Neuronal stem cell (in vitro differentiated cells): ENCODE measurements around the gene NDUFB6.

ENCODE experiments used
- DNase-seq: peaks from one replicate; pipeline ENCODE4 v3.0.0-alpha.2; 2013; ENCODE audit warnings: low spot score
- H2AFZ ChIP-seq: one replicate; pipeline ENCODE4 v1.6.1; 2013; ENCODE audit warnings: mild to moderate bottlenecking, low read length, inconsistent platforms
- H2AK5ac ChIP-seq: 2 replicates; pipeline ENCODE4 v1.6.1; 2013; ENCODE audit warnings: low read depth, mild to moderate bottlenecking, inconsistent platforms, low read length, moderate library complexity, mixed read lengths
- H2BK120ac ChIP-seq: 2 replicates; pipeline ENCODE4 v1.6.1; 2013; ENCODE audit warnings: low read depth, mild to moderate bottlenecking, inconsistent platforms, low read length, moderate library complexity, mixed read lengths
- H2BK12ac ChIP-seq: one replicate; pipeline ENCODE4 v1.6.1; 2013; ENCODE audit warnings: low read length, inconsistent platforms
- H2BK15ac ChIP-seq: 2 replicates; pipeline ENCODE4 v1.6.1; 2013; ENCODE audit warnings: mild to moderate bottlenecking, low read length, inconsistent platforms, mixed read lengths
- H2BK5ac ChIP-seq: one replicate; pipeline ENCODE4 v1.6.1; 2013; ENCODE audit warnings: inconsistent platforms, mild to moderate bottlenecking, low read length, moderate library complexity
- H3K14ac ChIP-seq: one replicate; pipeline ENCODE4 v1.6.1; 2013; ENCODE audit warnings: low read length, inconsistent platforms
- H3K18ac ChIP-seq: 2 replicates; pipeline ENCODE4 v1.6.1; 2013; ENCODE audit warnings: low read length, inconsistent platforms
- H3K23ac ChIP-seq: 2 replicates; pipeline ENCODE4 v1.6.1; 2013; ENCODE audit warnings: low read depth, mild to moderate bottlenecking, mixed read lengths, low read length, inconsistent platforms; ENCODE audit not compliant: poor library complexity
- H3K27ac ChIP-seq: replicated peaks from 3 replicates; pipeline ENCODE4 v1.5.1; 2013; ENCODE audit warnings: low read length, inconsistent platforms
- H3K27me3 ChIP-seq, 3 experiments: 2 replicates each; pipeline ENCODE4 v1.6.1; 2013; ENCODE audit warnings: low read length in 3 of 3, mild to moderate bottlenecking in 2 of 3, inconsistent platforms in 1 of 3, low read depth in 1 of 3, mixed read lengths in 1 of 3, moderate library complexity in 1 of 3; ENCODE audit not compliant: control insufficient read depth in 3 of 3, insufficient read depth in 3 of 3
- H3K36me3 ChIP-seq, 2 donors: replicated peaks in 1 of 2; 2 replicates each; pipeline ENCODE4 v1.6.1; 2013; ENCODE audit warnings: low read length in 2 of 2; ENCODE audit not compliant: control insufficient read depth in 2 of 2, insufficient read depth in 2 of 2
- H3K4ac ChIP-seq: 2 replicates; pipeline ENCODE4 v1.6.1; 2013; ENCODE audit warnings: inconsistent platforms, mild to moderate bottlenecking, low read length, moderate library complexity
- H3K4me1 ChIP-seq, 2 donors: 1 replicate in 1 of 2; 2 replicates in 1 of 2; pipeline ENCODE4 v1.6.1; 2013; ENCODE audit warnings: low read length in 2 of 2, low read depth in 1 of 2; ENCODE audit not compliant: control insufficient read depth in 2 of 2, insufficient read depth in 1 of 2
- H3K4me2 ChIP-seq: one replicate; pipeline ENCODE4 v1.6.1; 2013; ENCODE audit warnings: mild to moderate bottlenecking, low read length, inconsistent platforms; ENCODE audit not compliant: insufficient read depth, poor library complexity, severe bottlenecking
- H3K4me3 ChIP-seq, 2 donors: 2 replicates each; pipeline ENCODE4 v1.5.1; 2013; ENCODE audit warnings: low read length in 2 of 2, mild to moderate bottlenecking in 2 of 2, inconsistent platforms in 1 of 2, moderate library complexity in 1 of 2
- H3K79me1 ChIP-seq: one replicate; pipeline ENCODE4 v1.6.1; 2013; ENCODE audit warnings: low read depth, mild to moderate bottlenecking, inconsistent platforms, low read length, moderate library complexity
- H3K9ac ChIP-seq: one replicate; pipeline ENCODE4 v1.6.1; 2013; ENCODE audit warnings: mild to moderate bottlenecking, low read depth, low read length, inconsistent platforms; ENCODE audit not compliant: poor library complexity
- H3K9me3 ChIP-seq, 2 donors: replicated peaks in 1 of 2; 2 replicates each; pipeline versions ENCODE3 to v1.6.1; 2013; ENCODE audit warnings: low read length in 2 of 2, mild to moderate bottlenecking in 2 of 2, inconsistent platforms in 1 of 2, low read depth in 1 of 2, mixed read lengths in 1 of 2, moderate library complexity in 1 of 2; ENCODE audit not compliant: control insufficient read depth in 2 of 2, insufficient read depth in 1 of 2
- H4K8ac ChIP-seq: one replicate; pipeline ENCODE4 v1.6.1; 2013; ENCODE audit warnings: low read depth, mild to moderate bottlenecking, inconsistent platforms, low read length, moderate library complexity
- H4K91ac ChIP-seq: one replicate; pipeline ENCODE4 v1.6.1; 2013; ENCODE audit warnings: low read length, low read depth, mild to moderate bottlenecking, inconsistent platforms; ENCODE audit not compliant: poor library complexity
- WGBS, 2 donors: extraction: QIAGEN DNeasy Blood & Tissue Kit; methylation state at CpG; one replicate each; pipeline ENCODE4 v1.1.7; 2013; ENCODE audit warnings: missing lambda C conversion rate in 2 of 2, mixed read lengths in 1 of 2; ENCODE audit not compliant: insufficient read length in 2 of 2, insufficient replicate concordance in 1 of 2; ENCODE audit errors: extremely low coverage in 2 of 2; 5-methylcytosine and 5-hydroxymethylcytosine counted together

Gene NDUFB6

DNA sequence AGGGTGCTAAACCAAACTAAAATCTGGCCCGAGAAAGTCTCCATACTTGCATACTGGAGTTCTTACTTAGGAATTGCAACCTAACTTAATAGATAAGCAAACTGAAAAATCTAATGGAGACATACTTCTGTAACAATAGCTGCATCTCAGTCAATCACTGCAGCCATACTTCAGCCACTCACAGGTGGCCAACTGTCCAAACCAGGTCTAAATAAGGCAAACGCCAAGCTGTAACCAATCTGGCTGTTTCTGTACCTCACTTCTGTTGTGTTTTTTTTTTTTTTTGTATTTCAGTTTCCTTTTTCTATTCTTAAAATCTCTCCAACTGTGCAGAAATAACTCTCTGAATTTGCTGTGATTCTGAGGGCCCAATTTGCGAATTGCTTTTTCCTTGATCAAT is 4.4 kb upstream of the NDUFB6 start:
- Histone ChIP-seq H2BK15ac (no peak overlapping the region), H3K18ac (no peak overlapping the region), H3K27ac (no peak overlapping the region), H3K9ac (no peak overlapping the region), H3K4me3 (no peak overlapping the region), H3K14ac (no peak overlapping the region), H2BK5ac (no peak overlapping the region), H3K23ac (no peak overlapping the region), H4K8ac (no peak overlapping the region), H2BK120ac (no peak overlapping the region), H3K27me3 (peaks cover 0 to 11% (median 0%) of the 10 kb centered on the region in 3 experiments), H4K91ac (no peak overlapping the region), H3K4me2 (no peak overlapping the region), H2AK5ac (no peak overlapping the region), H2AFZ (no peak overlapping the region), H3K9me3 (no peaks in the 10 kb centered on the region), H3K79me1 (no peaks in the 10 kb centered on the region), H3K36me3 (no peaks in the 10 kb centered on the region), H3K4me1 (peaks cover 3 to 4% of the 10 kb centered on the region in 2 donors), H3K4ac (no peak overlapping the region), H2BK12ac (no peak overlapping the region)
- no peak for DNase-seq
- WGBS, 2 donors: no CpG with 5 or more reads among the region's 3 CpGs

DNA sequence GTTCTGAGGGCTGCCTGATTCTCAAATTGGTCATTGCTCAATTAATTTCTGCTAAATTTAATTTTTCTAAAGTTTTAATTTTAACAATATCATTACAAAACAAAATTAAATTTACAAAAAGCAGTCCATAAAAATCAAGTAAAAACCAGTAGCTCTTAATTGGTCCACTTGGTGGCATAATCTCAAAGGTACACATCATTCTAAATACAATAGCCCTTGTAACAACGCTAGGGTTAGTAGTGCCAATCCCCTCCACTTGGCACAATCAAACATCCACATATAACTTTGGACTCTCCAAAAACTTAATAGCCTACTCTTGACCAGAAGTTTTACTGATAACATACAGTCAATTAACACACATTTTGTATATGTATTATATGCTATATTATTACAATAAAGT is 1.9 kb upstream of the NDUFB6 start:
- Histone ChIP-seq H3K4ac (no peak overlapping the region), H4K91ac (no peak overlapping the region), H3K23ac (no peak overlapping the region), H3K9ac (no peak overlapping the region), H2BK120ac (no peak overlapping the region), H3K18ac (no peak overlapping the region), H3K4me2 (no peak overlapping the region), H2AFZ (no peak overlapping the region), H2AK5ac (no peak overlapping the region), H4K8ac (no peak overlapping the region), H2BK5ac (no peak overlapping the region), H3K27me3 (peaks cover 0 to 11% (median 0%) of the 10 kb centered on the region in 3 experiments), H3K9me3 (no peaks in the 10 kb centered on the region), H3K79me1 (peaks cover 5% of the 10 kb centered on the region), H3K36me3 (peaks cover 2 to 15% of the 10 kb centered on the region in 2 donors), H3K27ac (no peak overlapping the region), H2BK12ac (no peak overlapping the region), H3K14ac (no peak overlapping the region), H3K4me3 (no peak overlapping the region), H3K4me1 (peaks cover 0 to 3% of the 10 kb centered on the region in 2 donors), H2BK15ac (no peak overlapping the region)
- WGBS, 2 donors: no CpG with 5 or more reads among the region's 1 CpG
- DNase-seq: no peak

DNA sequence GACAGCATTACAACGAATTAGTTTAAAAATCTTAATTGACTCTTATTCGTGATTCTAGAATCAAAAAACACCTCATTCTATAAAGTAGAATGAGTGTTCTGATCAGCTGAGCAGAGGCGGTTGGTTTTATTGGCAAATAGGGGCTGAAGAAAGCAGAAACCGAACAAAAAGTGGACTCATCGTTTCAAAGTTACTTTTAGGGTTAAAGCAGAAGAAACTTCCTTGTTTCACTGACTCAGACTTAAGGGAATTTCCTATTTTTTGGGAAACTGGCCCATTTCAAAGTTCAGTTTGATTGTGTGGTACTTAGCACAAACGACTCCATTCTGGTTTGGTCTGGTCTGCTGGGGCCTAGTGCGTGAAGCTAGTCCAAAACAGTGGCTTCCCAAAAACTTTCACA is 862 bp upstream of the NDUFB6 start:
- Histone ChIP-seq H3K9ac (no peak overlapping the region), H4K91ac (no peak overlapping the region), H2BK5ac (no peak overlapping the region), H3K23ac (no peak overlapping the region), H3K27me3 (peaks cover 0 to 11% (median 0%) of the 10 kb centered on the region in 3 experiments), H3K9me3 (no peaks in the 10 kb centered on the region), H2AFZ (peak overlapping the region; percentile 97), H3K4me3 (no peak overlapping the region), H3K27ac (no peak overlapping the region), H3K14ac (no peak overlapping the region), H2AK5ac (no peak overlapping the region), H2BK12ac (no peak overlapping the region), H4K8ac (no peak overlapping the region), H3K18ac (no peak overlapping the region), H3K4ac (no peak overlapping the region), H3K4me2 (no peak overlapping the region), H3K4me1 (peaks cover 0 to 3% of the 10 kb centered on the region in 2 donors), H3K79me1 (peaks cover 5% of the 10 kb centered on the region), H2BK15ac (no peak overlapping the region), H3K36me3 (peaks cover 2 to 20% of the 10 kb centered on the region in 2 donors), H2BK120ac (no peak overlapping the region)
- no CpG with 5 or more reads among the region's 7 CpGs for WGBS, 2 donors
- DNase-seq: no peak

DNA sequence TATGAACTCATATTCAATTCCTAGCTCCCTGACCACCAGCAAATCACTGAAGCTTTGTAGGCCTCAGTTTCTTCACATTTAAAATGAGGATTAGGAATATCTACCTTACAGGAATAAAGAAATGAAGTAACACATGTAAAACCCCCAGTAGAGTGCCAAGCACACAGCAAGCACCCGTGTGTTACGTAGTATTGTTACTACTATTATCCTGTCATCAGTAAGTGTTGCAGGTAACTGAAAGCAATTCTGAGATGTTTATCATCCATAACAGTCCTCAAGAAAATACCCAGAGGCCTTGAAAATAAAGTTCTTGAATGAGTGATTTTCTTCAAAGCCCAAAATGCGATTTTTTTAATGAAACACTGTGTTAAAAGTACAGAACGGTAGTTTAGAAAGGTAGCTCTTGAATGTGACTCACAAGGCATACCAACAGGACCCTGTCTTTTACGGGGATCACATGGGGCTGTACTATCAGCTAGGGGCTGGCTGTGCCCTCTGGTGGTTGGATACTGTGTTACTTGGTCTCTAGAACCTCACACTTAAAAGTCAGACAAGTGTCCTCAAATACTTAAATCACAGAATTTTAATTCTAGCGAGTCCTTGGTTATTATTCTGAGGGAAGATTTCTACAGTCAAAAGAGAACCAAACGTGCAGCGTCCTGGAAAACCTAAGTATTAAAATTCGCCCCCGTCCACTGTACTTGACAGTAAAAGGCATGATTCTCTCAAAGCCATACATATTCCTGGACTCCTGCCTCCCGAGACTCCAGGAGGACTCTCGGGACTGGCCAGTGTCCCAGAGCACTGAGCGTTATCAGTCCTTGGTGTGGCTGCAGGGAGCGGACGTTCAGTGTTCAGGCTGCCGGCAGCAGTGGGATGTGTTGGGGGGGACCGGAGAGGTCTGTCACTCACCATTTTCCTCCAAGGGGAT is 725 bp downstream of the NDUFB6 start:
- peak; percentile 57 for DNase-seq

More for the DNA sequence above, 725 bp downstream of the NDUFB6 start:
- Histone ChIP-seq H3K4ac (no peak overlapping the region), H3K36me3 (peaks cover 4 to 32% of the 10 kb centered on the region in 2 donors), H3K9me3 (no peaks in the 10 kb centered on the region), H2AFZ (peak overlapping the region; percentile 97), H3K4me3 (peak overlapping the region; percentile 89 to 93), H3K4me2 (peak overlapping the region; percentile 81), H3K9ac (peak overlapping the region; percentile 86), H3K23ac (no peak overlapping the region), H3K79me1 (peaks cover 5% of the 10 kb centered on the region), H3K4me1 (peaks cover 0 to 3% of the 10 kb centered on the region in 2 donors), H2BK12ac (no peak overlapping the region), H2AK5ac (no peak overlapping the region), H3K18ac (no peak overlapping the region), H4K91ac (no peak overlapping the region), H3K27ac (peak overlapping the region; percentile 60), H3K14ac (no peak overlapping the region), H2BK120ac (no peak overlapping the region), H2BK5ac (peak overlapping the region; percentile 10), H2BK15ac (no peak overlapping the region), H3K27me3 (no peaks in the 10 kb centered on the region), H4K8ac (no peak overlapping the region)
- no CpG with 5 or more reads among the region's 17 CpGs for WGBS, 2 donors
